Neural progenitor cell (in vitro differentiated cells): ENCODE data around the gene ATP8B4. TPM values are rescaled to one million over a fixed set of nuclear protein-coding genes. Genes with fewer than 3 reads are reported as not detected.

Source experiments
- DNase-seq: peaks from one replicate; pipeline ENCODE4 v3.0.0-alpha.2; 2016; ENCODE audit warnings: low spot score
- H2AFZ ChIP-seq: fragments of 200-600 bp; sonication (generic); replicated peaks from 2 replicates; pipeline ENCODE4 v1.6.1; 2016; ENCODE audit warnings: antibody characterized with exemption
- H3F3A ChIP-seq: fragments of 200-600 bp; sonication (generic); 2 replicates; pipeline ENCODE4 v1.6.1; 2016; ENCODE audit warnings: antibody characterized with exemption, low read depth
- H3K27ac ChIP-seq: fragments of 200-600 bp; sonication (generic); 2 replicates; pipeline ENCODE4 v1.5.1; 2016; ENCODE audit warnings: mild to moderate bottlenecking
- H3K27me3 ChIP-seq: fragments of 200-600 bp; sonication (generic); 2 replicates; pipeline ENCODE4 v1.6.1; 2016; ENCODE audit warnings: mild to moderate bottlenecking, moderate library complexity
- H3K36me3 ChIP-seq: fragments of 200-600 bp; sonication (generic); 2 replicates; pipeline ENCODE4 v1.5.1; 2016
- H3K4me1 ChIP-seq: fragments of 200-600 bp; sonication (generic); 2 replicates; pipeline ENCODE4 v1.6.1; 2016; ENCODE audit warnings: mixed run types
- H3K4me2 ChIP-seq: fragments of 200-600 bp; sonication (generic); 2 replicates; pipeline ENCODE4 v1.6.1; 2016
- H3K4me3 ChIP-seq: fragments of 200-600 bp; sonication (generic); 2 replicates; pipeline ENCODE4 v1.5.1; 2016
- H3K79me2 ChIP-seq: fragments of 200-600 bp; sonication (generic); 2 replicates; pipeline ENCODE4 v1.6.1; 2016; ENCODE audit warnings: low read depth
- H3K9ac ChIP-seq: fragments of 200-600 bp; sonication (generic); 2 replicates; pipeline ENCODE4 v1.6.1; 2016
- H3K9me3 ChIP-seq: fragments of 200-600 bp; sonication (generic); 2 replicates; pipeline ENCODE4 v1.5.1; 2016; ENCODE audit warnings: low read depth
- H4K20me1 ChIP-seq: fragments of 200-600 bp; sonication (generic); 2 replicates; pipeline ENCODE4 v1.6.1; 2016; ENCODE audit warnings: low read depth
- H3K27ac Mint-ChIP-seq: 3 replicates; pipeline ENCODE4 v1.8.0; 2021; ENCODE audit warnings: mixed read lengths
- H3K27me3 Mint-ChIP-seq: 2 replicates; pipeline ENCODE4 v1.8.0; 2022; ENCODE audit warnings: low read depth, mild to moderate bottlenecking, inconsistent platforms, moderate library complexity, mixed read lengths; ENCODE audit not compliant: insufficient read depth
- H3K36me3 Mint-ChIP-seq: 3 replicates; pipeline ENCODE4 v1.8.0; 2021; ENCODE audit warnings: mixed read lengths
- H3K4me1 Mint-ChIP-seq: 3 replicates; pipeline ENCODE4 v1.8.0; 2021; ENCODE audit warnings: mixed read lengths
- H3K4me3 Mint-ChIP-seq: 3 replicates; pipeline ENCODE4 v1.8.0; 2021; ENCODE audit warnings: mild to moderate bottlenecking, moderate library complexity, mixed read lengths
- H3K9me3 Mint-ChIP-seq: 3 replicates; pipeline ENCODE4 v1.8.0; 2020; ENCODE audit warnings: mixed read lengths
- EZH2 ChIP-seq: fragments of 200-600 bp; sonication (generic); IDR thresholded peaks from 2 replicates; pipeline ENCODE4 v1.6.1; 2017; ENCODE audit warnings: antibody characterized with exemption, mild to moderate bottlenecking, moderate library complexity
- EZH2phosphoT487 ChIP-seq: fragments of 200-600 bp; sonication (generic); IDR thresholded peaks from 2 replicates; pipeline ENCODE4 v1.6.1; 2017; ENCODE audit warnings: antibody characterized with exemption
- total RNA-seq: library from RNA; depleted of rRNA; stranded (reverse); fragments of >200 nt; gene quantifications from 2 replicates; pipeline ENCODE4 v1.2.3, GENCODE V29; 2015; ENCODE audit warnings: low replicate concordance
- TF ChIP-seq, protein P1 (sequence below): fragments of 200-600 bp; sonication (generic); IDR thresholded peaks from 2 replicates; pipeline ENCODE4 v1.5.1; 2017; ENCODE audit warnings: antibody characterized with exemption, mild to moderate bottlenecking

The ATP8B4 gene
- total RNA-seq, 1 donor from 2014 or later: 2.7 TPM

DNA sequence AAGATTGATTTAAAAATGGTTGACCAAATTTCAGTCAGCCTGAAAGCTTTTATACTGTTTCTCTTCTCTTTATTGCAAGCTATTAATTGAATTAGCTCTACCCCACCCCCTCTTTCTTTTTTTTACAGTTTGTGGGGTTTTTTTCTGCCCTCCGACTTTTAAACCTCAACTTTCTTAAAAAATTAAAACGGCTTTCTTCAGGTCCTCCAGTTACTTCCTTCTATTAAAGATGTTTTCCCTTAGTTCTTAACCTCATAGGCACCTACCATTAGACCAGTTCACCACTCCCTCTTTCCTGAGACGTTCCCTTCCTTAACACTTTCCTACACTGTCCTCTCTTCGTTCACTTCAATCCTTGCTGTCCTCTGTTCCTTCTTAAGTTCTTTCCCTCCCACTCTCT, 52.4 kb downstream of the ATP8B4 start:
- peak overlapping the region; percentile 35 for H2AFZ ChIP-seq
- H3K4me3 Mint-ChIP-seq: no peak overlapping the region
- TF ChIP-seq, protein P1, sequence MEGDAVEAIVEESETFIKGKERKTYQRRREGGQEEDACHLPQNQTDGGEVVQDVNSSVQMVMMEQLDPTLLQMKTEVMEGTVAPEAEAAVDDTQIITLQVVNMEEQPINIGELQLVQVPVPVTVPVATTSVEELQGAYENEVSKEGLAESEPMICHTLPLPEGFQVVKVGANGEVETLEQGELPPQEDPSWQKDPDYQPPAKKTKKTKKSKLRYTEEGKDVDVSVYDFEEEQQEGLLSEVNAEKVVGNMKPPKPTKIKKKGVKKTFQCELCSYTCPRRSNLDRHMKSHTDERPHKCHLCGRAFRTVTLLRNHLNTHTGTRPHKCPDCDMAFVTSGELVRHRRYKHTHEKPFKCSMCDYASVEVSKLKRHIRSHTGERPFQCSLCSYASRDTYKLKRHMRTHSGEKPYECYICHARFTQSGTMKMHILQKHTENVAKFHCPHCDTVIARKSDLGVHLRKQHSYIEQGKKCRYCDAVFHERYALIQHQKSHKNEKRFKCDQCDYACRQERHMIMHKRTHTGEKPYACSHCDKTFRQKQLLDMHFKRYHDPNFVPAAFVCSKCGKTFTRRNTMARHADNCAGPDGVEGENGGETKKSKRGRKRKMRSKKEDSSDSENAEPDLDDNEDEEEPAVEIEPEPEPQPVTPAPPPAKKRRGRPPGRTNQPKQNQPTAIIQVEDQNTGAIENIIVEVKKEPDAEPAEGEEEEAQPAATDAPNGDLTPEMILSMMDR: no peak
- TF ChIP-seq EZH2: no peak
- TF ChIP-seq EZH2phosphoT487: no peak

DNA sequence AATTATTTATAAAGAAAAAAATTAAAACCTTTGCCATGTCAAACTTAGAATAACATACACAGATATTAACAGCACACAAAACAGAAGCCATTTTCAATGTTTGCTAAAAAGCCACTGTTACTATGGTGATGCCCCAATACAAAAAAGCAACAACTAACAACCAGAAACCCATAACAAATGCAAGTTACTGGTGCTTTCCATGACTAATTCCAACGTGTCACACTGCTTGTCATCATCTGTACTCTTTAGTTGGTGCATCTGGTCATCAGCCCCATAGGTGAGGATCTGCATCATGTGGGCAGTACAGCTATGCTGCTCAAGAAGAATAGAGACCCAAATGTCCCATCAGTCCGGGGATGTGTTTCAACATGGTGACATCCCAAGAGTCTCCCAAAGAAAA, 52.8 kb downstream of the ATP8B4 start:
- Histone ChIP-seq H3K36me3 (no peaks in the 10 kb centered on the region), H3K79me2 (no peaks in the 10 kb centered on the region), H4K20me1 (no peaks in the 10 kb centered on the region), H3K9ac (no peak overlapping the region), H3K4me3 (no peak overlapping the region), H3K27me3 (no peaks in the 10 kb centered on the region), H2AFZ (no peak overlapping the region), H3K4me2 (no peak overlapping the region), H3K4me1 (peaks cover 9% of the 10 kb centered on the region), H3F3A (no peaks in the 10 kb centered on the region), H3K9me3 (no peaks in the 10 kb centered on the region), H3K27ac (no peak overlapping the region)
- no peak for TF ChIP-seq EZH2phosphoT487
- TF ChIP-seq, protein P1: no peak
- no peak for TF ChIP-seq EZH2
- Mint-ChIP-seq H3K4me1 (no peaks in the 10 kb centered on the region), H3K27ac (no peak overlapping the region), H3K27me3 (no peaks in the 10 kb centered on the region), H3K9me3 (no peaks in the 10 kb centered on the region), H3K36me3 (no peaks in the 10 kb centered on the region), H3K4me3 (no peak overlapping the region)
- no peak for DNase-seq

More for the DNA sequence above, 52.4 kb downstream of the ATP8B4 start:
- Histone ChIP-seq H3F3A (no peaks in the 10 kb centered on the region), H3K4me3 (no peak overlapping the region), H3K4me1 (peaks cover 9% of the 10 kb centered on the region), H3K9ac (no peak overlapping the region), H3K4me2 (no peak overlapping the region), H3K79me2 (no peaks in the 10 kb centered on the region), H3K27me3 (no peaks in the 10 kb centered on the region), H3K27ac (no peak overlapping the region), H3K9me3 (no peaks in the 10 kb centered on the region), H4K20me1 (no peaks in the 10 kb centered on the region), H3K36me3 (no peaks in the 10 kb centered on the region)
- no peak for DNase-seq
- H3K4me1 Mint-ChIP-seq: no peaks in the 10 kb centered on the region
- no peaks in the 10 kb centered on the region for H3K36me3 Mint-ChIP-seq
- H3K9me3 Mint-ChIP-seq: no peaks in the 10 kb centered on the region
- no peak overlapping the region for H3K27ac Mint-ChIP-seq
- no peaks in the 10 kb centered on the region for H3K27me3 Mint-ChIP-seq

DNA sequence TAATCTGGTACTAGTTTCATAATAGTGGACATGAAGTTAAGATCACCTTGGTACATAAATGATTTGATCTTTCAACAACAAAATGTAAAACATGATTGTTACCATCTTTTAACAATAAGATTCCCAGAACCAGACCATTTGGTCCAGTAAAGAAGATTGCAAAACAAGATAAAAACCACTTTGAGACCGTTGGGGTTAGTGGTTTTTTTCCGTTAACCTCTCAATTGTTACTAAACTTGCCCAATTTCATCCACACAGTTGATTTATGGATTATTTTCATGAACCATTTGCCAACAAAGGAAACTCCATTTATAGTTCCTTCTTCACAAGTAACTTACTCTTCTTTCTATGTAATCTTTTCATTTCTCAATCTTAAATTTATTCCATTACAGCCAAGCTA, 53.8 kb downstream of the ATP8B4 start:
- H3F3A ChIP-seq: no peaks in the 10 kb centered on the region
- no peaks in the 10 kb centered on the region for H3K27me3 ChIP-seq
- Mint-ChIP-seq H3K4me1 (no peaks in the 10 kb centered on the region), H3K36me3 (no peaks in the 10 kb centered on the region), H3K4me3 (no peak overlapping the region), H3K27ac (no peak overlapping the region), H3K9me3 (no peaks in the 10 kb centered on the region), H3K27me3 (no peaks in the 10 kb centered on the region)
- H3K79me2 ChIP-seq: no peaks in the 10 kb centered on the region
- H3K4me2 ChIP-seq: no peak overlapping the region
- no peak for DNase-seq
- H3K27ac ChIP-seq: no peak overlapping the region
- H3K4me1 ChIP-seq: peaks cover 9% of the 10 kb centered on the region
- no peaks in the 10 kb centered on the region for H3K36me3 ChIP-seq
- no peak overlapping the region for H2AFZ ChIP-seq
- no peaks in the 10 kb centered on the region for H4K20me1 ChIP-seq
- no peaks in the 10 kb centered on the region for H3K9me3 ChIP-seq
- no peak overlapping the region for H3K9ac ChIP-seq
- TF ChIP-seq, protein P1: no peak
- no peak for TF ChIP-seq EZH2phosphoT487
- TF ChIP-seq EZH2: no peak
- H3K4me3 ChIP-seq: no peak overlapping the region
